ENCODE measurements around the gene GP5.

- TF ChIP-seq GTF2F1 (IDR thresholded peaks at IDR 0.05; ENCODE audit: low read length) (no peak), PAWR (CRISPR knock-in tag; IDR thresholded peaks at IDR 0.05; ENCODE audit: borderline replicate concordance) (no peak), EZH2 (conservative IDR thresholded peaks at IDR 0.05; ENCODE audit: low read depth, low read length) (no peak), MAX (IDR thresholded peaks at IDR 0.05) (no peak), NFRKB (IDR thresholded peaks at IDR 0.05) (no peak), MTA1 (CRISPR knock-in tag; IDR thresholded peaks at IDR 0.05; ENCODE audit: borderline replicate concordance) (no peak), MTA3 (CRISPR knock-in tag; IDR thresholded peaks at IDR 0.05) (no peak), BCLAF1 (IDR thresholded peaks at IDR 0.05) (no peak), E2F1 (CRISPR knock-in tag; IDR thresholded peaks at IDR 0.05) (no peak), SKI (IDR thresholded peaks at IDR 0.05; ENCODE audit: partially characterized antibody) (no peak), TCF7 (IDR thresholded peaks at IDR 0.05; ENCODE audit: low read depth) (no peak), NR2F6 (IDR thresholded peaks at IDR 0.05) (no peak), NR2F6 (CRISPR knock-in tag; IDR thresholded peaks at IDR 0.05) (no peak), MZF1 (CRISPR knock-in tag; IDR thresholded peaks at IDR 0.05; ENCODE audit: borderline replicate concordance) (no peak)
Measured at GRCh38 chr3:194346621-194347020, 52.4 kb downstream of the GP5 start.
